Measurements from ENCODE around the gene DCBLD1.

- TF ChIP-seq POLR2A (IDR thresholded peaks at IDR 0.05; ENCODE audit: low read depth, low read length) (no peak), POLR2AphosphoS5 (IDR thresholded peaks at IDR 0.05; ENCODE audit: low read depth, low read length) (no peak), TAF1 (IDR thresholded peaks at IDR 0.05; ENCODE audit: low read depth, low read length) (no peak), POU2F2 (IDR thresholded peaks at IDR 0.05; ENCODE audit: low read depth, low read length) (no peak)
These were observed 34.5 kb upstream of the DCBLD1 start for GRCh38 chr6:117448011-117448410.

Data from GM12891 (cell line).